A172 (cell line): ENCODE data around the gene WFS1. TPM values are rescaled to one million over a fixed set of nuclear protein-coding genes. Genes with fewer than 3 reads are reported as not detected.

Experiments
- DNase-seq: peaks from one replicate; pipeline ENCODE4 v3.0.0-alpha.2; 2015; ENCODE audit warnings: low spot score
- total RNA-seq: library from RNA; depleted of rRNA; stranded (reverse); fragments of >200 nt; shearing (Covaris generic); gene quantifications from 2 replicates; pipeline ENCODE4 v1.2.3, GENCODE V29; 2014

The WFS1 gene
- total RNA-seq, 1 experiment from 2014 or later: 54.2 TPM

DNA sequence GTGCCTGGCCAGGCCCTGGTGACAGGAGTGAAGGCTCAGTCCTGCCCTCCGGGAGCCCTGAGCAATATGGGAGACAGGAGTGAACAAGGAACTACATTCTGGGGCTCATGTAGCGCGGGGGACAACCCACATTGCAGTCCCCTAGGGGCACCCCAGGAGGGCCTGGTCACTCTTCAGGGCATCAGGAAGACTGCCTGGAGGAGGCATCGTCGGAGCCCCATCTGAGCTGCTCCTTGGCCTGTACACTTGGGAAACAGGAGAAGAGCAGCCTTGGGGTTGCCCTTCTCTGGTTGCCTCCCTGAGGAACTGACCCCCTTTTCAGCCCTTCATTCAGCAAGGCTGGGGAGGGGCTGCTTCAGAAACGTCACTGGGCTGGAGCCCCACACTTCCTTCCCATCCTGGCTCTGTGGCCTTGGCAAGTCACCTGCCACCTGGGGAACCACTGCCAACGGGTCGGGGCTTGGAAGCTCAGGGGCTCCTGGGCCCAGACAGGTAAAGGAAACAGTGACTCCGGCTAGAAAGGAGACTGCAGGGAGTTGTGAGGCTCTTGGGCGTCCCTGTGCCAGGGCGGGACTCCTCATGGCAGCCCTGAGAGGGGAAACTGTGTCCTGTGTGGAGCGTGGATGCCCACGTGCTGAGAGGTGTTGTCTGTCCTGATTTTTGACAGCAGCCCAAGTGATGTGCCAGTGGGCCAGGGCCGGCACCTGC lies 10.1 kb downstream of the WFS1 start:
- no peak for DNase-seq

- DNase-seq: no peak
These were observed 10.8 kb downstream of the WFS1 start for GRCh38 chr4:6280365-6280996.

GRCh38 chr4:6281436-6282313 lies 12.0 kb downstream of the WFS1 start:
- DNase-seq: no peak

- DNase-seq: no peak
These were observed 12.7 kb downstream of the WFS1 start for GRCh38 chr4:6282314-6282771.

DNA sequence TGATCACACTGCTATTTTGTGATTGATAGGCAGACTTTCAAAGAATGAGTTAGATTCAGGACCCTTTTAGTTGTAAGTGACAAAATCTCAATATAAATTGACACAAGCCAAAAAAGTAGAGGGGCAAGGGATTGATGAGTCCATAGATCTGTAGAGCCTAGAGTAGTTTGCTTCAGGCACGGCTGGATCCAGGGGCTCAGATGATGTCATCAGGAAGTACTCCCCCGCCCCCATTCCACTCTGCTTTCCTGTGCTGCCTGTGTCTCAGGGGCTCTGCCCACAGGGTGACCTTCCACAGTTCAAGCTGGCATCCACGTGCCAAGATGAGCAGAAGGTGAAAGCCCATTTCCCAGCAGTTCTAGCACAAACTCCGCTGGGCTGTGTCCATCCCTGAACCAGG lies 13.6 kb downstream of the WFS1 start:
- no peak for DNase-seq

DNA sequence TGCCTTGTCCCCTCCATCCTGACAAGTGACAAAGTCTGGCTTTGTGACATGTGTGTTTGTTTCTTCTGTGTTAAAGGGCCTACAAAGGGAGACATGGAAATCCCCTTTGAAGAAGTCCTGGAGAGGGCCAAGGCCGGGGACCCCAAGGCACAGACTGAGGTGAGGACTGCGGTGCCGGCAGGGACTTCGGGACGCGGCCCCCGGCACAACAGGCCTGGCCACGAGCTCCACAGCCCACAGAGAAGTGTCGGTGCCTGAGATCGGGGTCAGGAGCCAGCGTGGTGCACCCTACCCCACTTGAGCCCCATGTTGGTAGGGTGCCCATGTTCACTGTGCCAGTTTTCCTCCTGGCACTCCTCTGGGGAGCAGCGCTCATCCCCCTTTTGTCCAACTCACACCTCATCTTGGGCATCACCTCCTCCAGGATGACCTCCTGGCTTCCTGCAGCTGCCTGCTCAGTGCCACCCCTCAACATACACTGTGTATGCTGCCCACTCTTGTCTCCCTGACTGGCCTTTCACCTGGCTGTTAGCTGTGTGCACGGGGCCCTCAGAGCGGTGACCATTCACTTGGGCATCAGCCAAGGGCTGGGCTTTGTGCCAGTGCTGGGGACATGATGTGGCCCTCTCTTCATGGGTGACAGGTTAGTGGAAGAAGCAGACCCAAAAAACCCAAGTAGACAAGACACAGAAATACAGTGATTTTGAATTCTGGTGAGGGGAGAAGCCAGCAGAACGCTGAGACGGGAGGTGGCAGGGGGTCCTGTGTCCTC lies 17.6 kb downstream of the WFS1 start:
- DNase-seq: no peak

DNA sequence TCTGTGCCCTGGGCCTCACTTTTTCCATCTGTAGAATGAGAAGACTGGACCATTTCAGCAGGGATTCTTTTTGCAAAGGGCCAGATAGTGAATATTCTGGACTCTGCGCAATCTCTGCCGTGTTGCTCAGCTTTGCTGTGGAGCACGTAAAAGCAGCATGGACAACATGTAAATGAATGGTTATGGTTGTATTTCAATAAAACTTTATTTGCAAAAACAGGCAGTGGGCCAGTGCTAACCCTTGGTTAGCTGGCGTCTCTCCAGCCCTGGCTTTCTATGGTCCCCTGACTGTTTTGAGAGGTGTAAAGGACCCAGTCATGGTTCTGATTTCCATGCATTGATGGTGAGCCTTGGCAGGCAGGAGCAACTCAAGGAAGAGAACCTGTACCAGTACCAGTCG lies 18.7 kb downstream of the WFS1 start:
- no peak for DNase-seq

DNA sequence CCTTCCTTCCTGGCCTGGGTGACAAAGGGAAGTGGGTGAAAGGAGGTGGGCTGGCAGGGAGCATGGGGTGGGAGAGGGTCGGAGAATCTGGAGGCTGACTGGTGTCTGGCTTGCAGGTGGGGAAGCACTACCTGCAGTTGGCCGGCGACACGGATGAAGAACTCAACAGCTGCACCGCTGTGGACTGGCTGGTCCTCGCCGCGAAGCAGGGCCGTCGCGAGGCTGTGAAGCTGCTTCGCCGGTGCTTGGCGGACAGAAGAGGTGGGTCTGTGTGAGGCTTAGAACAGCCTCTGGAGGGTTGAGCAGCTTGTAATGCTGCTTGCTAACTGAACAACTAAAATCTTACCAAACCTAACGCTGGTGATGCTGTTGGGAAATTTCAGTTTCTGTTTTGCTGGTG lies 19.2 kb downstream of the WFS1 start:
- DNase-seq: no peak

GRCh38 chr4:6290256-6290655 lies 20.6 kb downstream of the WFS1 start:
- no peak for DNase-seq

DNA sequence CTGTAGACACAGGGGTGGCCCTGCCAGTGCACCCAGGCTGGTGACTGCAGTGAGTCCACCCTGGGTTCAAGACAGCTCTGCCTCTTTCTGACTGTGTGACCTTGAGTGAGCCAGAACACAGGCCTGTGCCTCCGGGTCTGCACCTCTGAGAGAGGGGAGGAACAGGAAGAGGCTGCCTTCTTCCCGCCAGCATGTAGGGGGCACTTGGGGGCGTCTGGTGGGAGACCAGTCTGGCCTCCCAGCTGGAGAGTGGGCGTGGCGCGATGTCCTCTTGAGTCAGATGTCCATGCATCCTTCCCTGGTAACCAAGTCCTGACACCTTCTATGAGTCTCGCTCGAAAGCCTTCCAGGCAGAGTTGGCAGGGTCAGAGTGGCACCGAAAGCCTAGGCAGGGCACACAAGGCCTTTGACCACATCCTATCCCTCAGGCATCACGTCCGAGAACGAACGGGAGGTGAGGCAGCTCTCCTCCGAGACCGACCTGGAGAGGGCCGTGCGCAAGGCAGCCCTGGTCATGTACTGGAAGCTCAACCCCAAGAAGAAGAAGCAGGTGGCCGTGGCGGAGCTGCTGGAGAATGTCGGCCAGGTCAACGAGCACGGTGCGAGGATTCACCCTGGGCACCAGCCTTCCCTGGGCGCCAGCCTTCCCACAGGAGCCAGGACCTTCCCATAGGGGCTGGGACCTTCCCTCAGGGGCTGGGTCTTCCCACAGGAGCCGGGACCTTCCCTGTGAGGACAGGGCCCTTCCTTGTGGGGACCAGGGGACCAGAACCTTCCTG lies 21.3 kb downstream of the WFS1 start:
- DNase-seq: no peak

GRCh38 chr4:6291784-6292297 lies 22.2 kb downstream of the WFS1 start:
- no peak for DNase-seq

DNA sequence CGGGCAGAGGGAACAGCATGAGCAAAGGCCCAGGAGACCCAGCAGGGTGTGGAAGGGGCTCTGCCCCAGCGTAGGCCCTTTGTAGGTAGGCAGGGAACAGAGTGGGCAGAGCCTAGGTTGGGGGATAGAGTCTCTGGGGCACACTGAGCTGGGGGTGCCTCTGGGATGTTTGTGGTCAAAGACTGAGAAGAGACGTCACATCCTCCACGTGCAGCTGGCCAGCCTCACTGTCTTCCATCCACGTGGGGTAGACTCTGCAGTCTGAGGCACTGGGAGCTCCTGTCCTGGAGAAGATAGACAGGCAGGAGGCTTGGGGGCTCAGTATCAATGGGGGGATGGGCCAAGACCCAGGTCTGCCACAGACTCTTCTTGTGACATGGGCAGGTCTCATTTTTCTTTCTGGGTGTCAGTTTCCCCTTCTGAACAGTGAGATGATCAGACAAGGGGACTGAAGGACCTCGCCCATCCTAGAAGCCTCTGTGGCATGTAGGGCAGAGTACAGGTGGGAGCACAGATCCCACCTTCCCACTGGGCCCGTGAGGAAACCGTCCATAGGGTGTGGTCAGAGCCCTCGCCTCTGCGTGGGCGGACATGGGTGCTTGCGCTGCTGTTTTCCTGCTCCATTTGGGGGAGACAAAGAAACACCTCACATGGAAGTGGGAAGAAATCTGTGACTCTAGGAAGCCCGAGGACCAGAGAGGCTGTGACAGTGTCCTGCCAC lies 22.9 kb downstream of the WFS1 start:
- no peak for DNase-seq

- DNase-seq: no peak
These were observed 23.4 kb downstream of the WFS1 start for GRCh38 chr4:6293097-6293445.

DNA sequence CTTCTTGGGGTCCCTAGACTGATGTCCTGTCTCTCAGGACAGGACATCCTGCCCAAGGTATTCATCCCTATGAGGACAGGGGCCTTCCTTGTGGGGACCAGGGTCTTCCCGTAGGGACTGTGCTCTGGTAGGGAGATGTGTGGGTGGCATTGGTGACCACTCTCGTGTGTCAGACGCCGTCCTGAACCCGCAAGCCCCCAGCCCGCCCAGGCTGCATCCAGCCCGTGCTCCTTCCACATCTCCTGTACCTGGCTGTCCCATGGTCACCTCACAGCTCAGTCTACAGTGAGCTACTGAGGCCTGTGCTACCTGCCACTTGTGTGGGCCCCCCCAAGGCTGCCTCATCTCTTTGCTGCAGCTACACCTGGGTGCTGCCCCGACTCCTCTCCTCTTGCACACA lies 24.0 kb downstream of the WFS1 start:
- no peak for DNase-seq

- DNase-seq: no peak
These were observed 25.2 kb downstream of the WFS1 start for GRCh38 chr4:6294705-6295421.

DNA sequence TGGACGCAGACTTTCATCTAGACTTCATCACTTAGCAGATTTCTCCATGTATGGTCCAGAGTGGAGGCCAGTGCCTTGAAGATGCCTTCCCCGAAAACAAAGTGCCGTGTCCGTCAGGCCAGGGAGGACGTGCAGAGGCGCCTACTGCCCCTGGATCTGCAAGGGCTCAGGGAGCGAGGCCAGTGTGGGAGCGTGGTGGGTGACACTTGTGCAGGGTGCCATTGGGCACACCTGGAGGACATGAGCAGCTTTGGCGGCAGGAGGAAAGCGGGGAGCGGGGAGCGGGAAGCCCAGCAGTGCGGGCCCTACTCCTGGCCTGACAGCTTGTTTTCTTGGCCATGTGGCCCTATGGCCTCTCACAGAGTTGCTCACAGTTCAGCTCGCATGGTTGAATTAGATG lies 25.8 kb downstream of the WFS1 start:
- DNase-seq: no peak

- no peak for DNase-seq
These were observed 26.4 kb downstream of the WFS1 start for GRCh38 chr4:6296026-6296425.

DNA sequence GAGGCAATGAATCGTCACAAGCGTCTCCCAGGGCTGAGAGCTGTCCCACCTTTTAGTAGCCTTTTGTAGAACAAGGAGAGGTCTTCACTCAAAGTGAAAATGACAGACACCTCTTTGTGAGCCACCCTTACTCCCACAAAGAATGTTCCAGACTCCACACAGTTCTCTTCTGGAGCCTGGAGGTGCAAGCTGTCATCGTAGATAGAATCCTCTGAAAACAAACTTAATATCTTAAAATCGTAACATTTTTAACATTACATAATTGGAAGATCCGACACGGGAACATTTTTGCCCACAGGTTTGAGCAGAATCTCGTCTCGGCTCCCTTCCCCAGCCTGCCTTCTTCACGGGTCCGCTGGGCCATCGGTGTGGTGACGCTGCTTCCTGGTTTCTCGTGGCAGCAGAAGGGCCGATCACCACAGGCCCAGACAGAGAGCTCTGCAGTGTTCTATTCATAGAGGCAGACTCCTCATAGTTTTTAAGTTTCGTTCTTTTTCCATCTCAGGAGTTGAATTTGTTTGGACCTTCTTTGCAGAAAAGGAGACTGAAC lies 27.7 kb downstream of the WFS1 start:
- DNase-seq: no peak

GRCh38 chr4:6298035-6298434 lies 28.4 kb downstream of the WFS1 start:
- no peak for DNase-seq
